HepG2 (cell line): ENCODE results near the gene CD83. TPM values are rescaled to one million over a fixed set of nuclear protein-coding genes. Genes with fewer than 3 reads are reported as not detected.

ENCODE experiments used
- ADNP ChIP-seq: sonication (generic); formaldehyde crosslinking; IDR thresholded peaks from 2 replicates; pipeline ENCODE4 v1.4.0; 2020; ENCODE audit warnings: missing genetic modification reagents
- FOXO4 ChIP-seq: sonication (generic); formaldehyde crosslinking; conservative IDR thresholded peaks from 2 replicates; pipeline ENCODE4 v1.8.1; 2023; ENCODE audit warnings: missing genetic modification reagents
- HNF4A ChIP-seq: sonication (generic); formaldehyde crosslinking; IDR thresholded peaks from 2 replicates; pipeline ENCODE4 v1.4.0; 2020; ENCODE audit warnings: missing genetic modification reagents
- PAXIP1 ChIP-seq: sonication (generic); formaldehyde crosslinking; conservative IDR thresholded peaks from 2 replicates; pipeline ENCODE4 v1.4.0; 2020; ENCODE audit warnings: mild to moderate bottlenecking, missing genetic modification reagents, moderate library complexity
- SKIL ChIP-seq: sonication (generic); formaldehyde crosslinking; IDR thresholded peaks from 2 replicates; pipeline ENCODE4 v1.8.0; 2022; ENCODE audit warnings: missing genetic modification reagents, mild to moderate bottlenecking, moderate library complexity, borderline replicate concordance
- ZEB1 ChIP-seq: IDR thresholded peaks from 2 replicates; pipeline ENCODE4 v1.6.1; 2012; ENCODE audit warnings: mild to moderate bottlenecking, low read depth, inconsistent platforms; ENCODE audit not compliant: insufficient replicate concordance
- ZNF232 ChIP-seq: sonication (generic); formaldehyde crosslinking; IDR thresholded peaks from 2 replicates; pipeline ENCODE4 v1.4.0; 2020; ENCODE audit warnings: missing genetic modification reagents, borderline replicate concordance
- ZNF280D ChIP-seq: sonication (generic); formaldehyde crosslinking; IDR thresholded peaks from 2 replicates; pipeline ENCODE4 v1.5.1; 2020; ENCODE audit warnings: mild to moderate bottlenecking, missing genetic modification reagents
- ZNF460 ChIP-seq: sonication (generic); formaldehyde crosslinking; IDR thresholded peaks from 2 replicates; pipeline ENCODE4 v1.5.1; 2020; ENCODE audit warnings: missing genetic modification reagents, mild to moderate bottlenecking, borderline replicate concordance
- polyA plus RNA-seq, 8 experiments: library from polyadenylated mRNA; depleted of rRNA in 3 of 8; stranded (reverse) in 7 of 8; unstranded in 1 of 8; fragments of >200 nt; fragmentation: Illumina TruSeq in 4 of 8; extraction: Trizol in 4 of 8; gene quantifications; 2 replicates each; pipeline versions ENCODE4 v1.2.1 to v1.2.3, GENCODE V29; 2011 to 2016; ENCODE audit warnings: low read depth in 4 of 8, missing spikeins in 1 of 8, mixed read lengths in 1 of 8; ENCODE audit not compliant: insufficient read depth in 1 of 8
- total RNA-seq, 5 experiments: library from RNA; depleted of rRNA; stranded (reverse); fragments of >200 nt; fragmentation: Illumina TruSeq; extraction: Trizol; gene quantifications; 2 replicates each; pipeline ENCODE4 v1.2.3, GENCODE V29; 2016; ENCODE audit warnings: low read depth in 1 of 5

CD83 gene
- total and polyA plus RNA-seq, 2 of the 13 experiments (the other 11 are each of a cell fraction or from before 2014, with no cell fraction given): 0.46 to 2.3 TPM

GRCh38 chr6:14132244-14132920 lies 14.8 kb downstream of the CD83 start (continued):
- TF ChIP-seq PAXIP1 (CRISPR knock-in tag) (peak; percentile 70), ZNF460 (CRISPR knock-in tag) (no peak), ZEB1 (no peak), HNF4A (peak; percentile 68), ADNP (CRISPR knock-in tag) (peak; percentile 66; the same call in 1 of the 2 replicates), FOXO4 (CRISPR knock-in tag) (0 out of 2 replicates have a peak, but pooled peaks have one; percentile 62), ZNF280D (CRISPR knock-in tag) (0 out of 2 replicates have a peak, but pooled peaks have one; percentile 40), ZNF232 (CRISPR knock-in tag) (0 out of 2 replicates have a peak, but pooled peaks have one; percentile 20), SKIL (CRISPR knock-in tag) (no peak)
